DND-41 (cell line): ENCODE results near the gene COL23A1.

Experiments
- ATAC-seq: fragments of 200-7000 bp; cut with Tn5 transposase; 3 replicates; pipeline ENCODE4 v1.9.1; 2021; ENCODE audit warnings: low read depth; ENCODE audit not compliant: insufficient read depth
- DNase-seq: peaks from one replicate; pipeline ENCODE4 v3.0.0-alpha.2; 2020
- H2AFZ ChIP-seq: 2 replicates; pipeline ENCODE4 v1.6.0; 2012; ENCODE audit warnings: low read depth, low read length
- H3K27ac ChIP-seq: 2 replicates; pipeline ENCODE4 v1.5.1; 2012; ENCODE audit warnings: low read length, inconsistent platforms
- H3K27me3 ChIP-seq: fragments of 200-600 bp; sonication (generic); 2 replicates; pipeline ENCODE4 v1.6.0; 2012; ENCODE audit warnings: low read length, mild to moderate bottlenecking, inconsistent platforms; ENCODE audit not compliant: insufficient read depth, poor library complexity
- H3K36me3 ChIP-seq: 2 replicates; pipeline ENCODE4 v1.5.1; 2012; ENCODE audit warnings: low read length, inconsistent platforms; ENCODE audit not compliant: insufficient read depth
- H3K4me1 ChIP-seq: 2 replicates; pipeline ENCODE4 v1.5.1; 2012; ENCODE audit warnings: mild to moderate bottlenecking, low read length; ENCODE audit not compliant: insufficient read depth
- H3K4me2 ChIP-seq: 2 replicates; pipeline ENCODE4 v1.6.0; 2012; ENCODE audit warnings: mild to moderate bottlenecking, moderate library complexity, low read length, inconsistent platforms; ENCODE audit not compliant: insufficient read depth
- H3K4me3 ChIP-seq, 2 experiments: fragments of 200-600 bp in 1 of 2; shearing (Covaris generic) in 1 of 2; 2 replicates each; pipeline ENCODE4 v1.5.1; 2012 to 2016; ENCODE audit warnings: inconsistent platforms in 2 of 2, low read length in 2 of 2, mild to moderate bottlenecking in 2 of 2, low read depth in 1 of 2, moderate library complexity in 1 of 2
- H3K79me2 ChIP-seq: 2 replicates; pipeline ENCODE4 v1.6.0; 2012; ENCODE audit warnings: low read length, inconsistent platforms; ENCODE audit not compliant: insufficient read depth
- H3K9ac ChIP-seq: 2 replicates; pipeline ENCODE4 v1.6.0; 2012; ENCODE audit warnings: low read depth, mild to moderate bottlenecking, inconsistent platforms, low read length, moderate library complexity
- H3K9me3 ChIP-seq: 2 replicates; pipeline ENCODE4 v1.5.1; 2012; ENCODE audit warnings: low read length, moderate library complexity, mild to moderate bottlenecking, inconsistent platforms; ENCODE audit not compliant: insufficient read depth, severe bottlenecking
- H4K20me1 ChIP-seq: 2 replicates; pipeline ENCODE4 v1.6.0; 2012; ENCODE audit warnings: low read length; ENCODE audit not compliant: insufficient read depth
- CTCF ChIP-seq: IDR thresholded peaks from 2 replicates; pipeline ENCODE4 v1.5.1; 2012; ENCODE audit warnings: borderline replicate concordance, low read length, moderate library complexity, mild to moderate bottlenecking; ENCODE audit not compliant: poor library complexity, severe bottlenecking; ENCODE audit errors: extremely low read depth
- EZH2 ChIP-seq: IDR thresholded peaks from 3 replicates; pipeline ENCODE4 v1.6.1; 2012; ENCODE audit warnings: borderline replicate concordance, low read depth, mild to moderate bottlenecking, moderate library complexity, low read length, inconsistent platforms; ENCODE audit not compliant: severe bottlenecking

Gene COL23A1

GRCh38 chr5:178261666-178262600 is 328.3 kb downstream of the COL23A1 start:
- no peaks in the 10 kb centered on the region for H3K9me3 ChIP-seq
- ATAC-seq (no peak), DNase-seq (no peak)
- no peaks in the 10 kb centered on the region for H3K4me1 ChIP-seq
- H3K4me3 ChIP-seq: no peak overlapping the region
- H3K36me3 ChIP-seq: no peaks in the 10 kb centered on the region
- no peaks in the 10 kb centered on the region for H4K20me1 ChIP-seq
- TF ChIP-seq EZH2 (no peak), CTCF (no peak)
- H3K4me2 ChIP-seq: no peak overlapping the region
- H3K79me2 ChIP-seq: no peaks in the 10 kb centered on the region
- no peaks in the 10 kb centered on the region for H3K27me3 ChIP-seq
- no peak overlapping the region for H3K9ac ChIP-seq
- H3K27ac ChIP-seq: no peak overlapping the region
- no peak overlapping the region for H2AFZ ChIP-seq

GRCh38 chr5:178259623-178260536 is 330.3 kb downstream of the COL23A1 start:
- TF ChIP-seq EZH2: no peak
- TF ChIP-seq CTCF: no peak
- Histone ChIP-seq H3K36me3 (no peaks in the 10 kb centered on the region), H2AFZ (no peak overlapping the region), H4K20me1 (no peaks in the 10 kb centered on the region), H3K27me3 (no peaks in the 10 kb centered on the region), H3K4me2 (no peak overlapping the region), H3K27ac (no peak overlapping the region), H3K9ac (no peak overlapping the region), H3K9me3 (no peaks in the 10 kb centered on the region), H3K4me3 (no peak overlapping the region), H3K4me1 (no peaks in the 10 kb centered on the region), H3K79me2 (no peaks in the 10 kb centered on the region)
- ATAC-seq (no peak), DNase-seq (no peak)

GRCh38 chr5:178257650-178258049 is 332.5 kb downstream of the COL23A1 start:
- no peak for TF ChIP-seq CTCF
- no peak for TF ChIP-seq EZH2
- ATAC-seq: no peak
- no peak overlapping the region for H3K4me2 ChIP-seq

More at GRCh38 chr5:178257650-178258049, 332.5 kb downstream of the COL23A1 start:
- no peak overlapping the region for H3K9ac ChIP-seq
- no peaks in the 10 kb centered on the region for H3K9me3 ChIP-seq
- no peaks in the 10 kb centered on the region for H4K20me1 ChIP-seq
- no peak overlapping the region for H2AFZ ChIP-seq
- H3K79me2 ChIP-seq: no peaks in the 10 kb centered on the region
- H3K27ac ChIP-seq: no peak overlapping the region
- H3K4me3 ChIP-seq: no peak overlapping the region
- no peaks in the 10 kb centered on the region for H3K36me3 ChIP-seq
- no peaks in the 10 kb centered on the region for H3K4me1 ChIP-seq
- no peaks in the 10 kb centered on the region for H3K27me3 ChIP-seq
- no peak for DNase-seq
